Retina (tissue), 1 donor: ENCODE measurements around the gene BTBD6.
A peak's percentile ranks its signal among the peaks of the same experiment; 100 is the strongest.

Source experiments
- DNase-seq: peaks from one replicate; pipeline ENCODE4 v3.0.0-alpha.2; 2016

The BTBD6 gene

GRCh38 chr14:105241641-105242040 lies 6.7 kb upstream of the BTBD6 start:
- no peak for DNase-seq

GRCh38 chr14:105244334-105244733 lies 4.0 kb upstream of the BTBD6 start:
- DNase-seq = no peak

- DNase-seq = no peak
Measured at GRCh38 chr14:105247026-105247425, 1.3 kb upstream of the BTBD6 start.

GRCh38 chr14:105247715-105248367 lies 492 bp upstream of the BTBD6 start:
- DNase-seq = peak; percentile 89

- DNase-seq = peak; percentile 60
Measured at GRCh38 chr14:105249182-105250007, 1.1 kb downstream of the BTBD6 start.

GRCh38 chr14:105250008-105250366 lies 1.7 kb downstream of the BTBD6 start:
- DNase-seq = no peak

GRCh38 chr14:105250986-105251385 lies 2.7 kb downstream of the BTBD6 start:
- no peak for DNase-seq

- DNase-seq = no peak
Measured at GRCh38 chr14:105251920-105252319, 3.6 kb downstream of the BTBD6 start.

- DNase-seq = no peak
Measured at GRCh38 chr14:105252552-105253328, 4.4 kb downstream of the BTBD6 start.

- DNase-seq = no peak
Measured at GRCh38 chr14:105253329-105253682, 5.0 kb downstream of the BTBD6 start.

- no peak for DNase-seq
Measured at GRCh38 chr14:105255021-105255507, 6.7 kb downstream of the BTBD6 start.

- no peak for DNase-seq
Measured at GRCh38 chr14:105256292-105256960, 8.1 kb downstream of the BTBD6 start.

- DNase-seq = no peak
Measured at GRCh38 chr14:105257464-105257863, 9.1 kb downstream of the BTBD6 start.

GRCh38 chr14:105258846-105259245 lies 10.5 kb downstream of the BTBD6 start:
- no peak for DNase-seq

GRCh38 chr14:105260959-105261358 lies 12.6 kb downstream of the BTBD6 start:
- DNase-seq = peak; percentile 76

- DNase-seq = no peak
Measured at GRCh38 chr14:105261781-105262180, 13.4 kb downstream of the BTBD6 start.

GRCh38 chr14:105267820-105268548 lies 19.7 kb downstream of the BTBD6 start:
- DNase-seq = no peak

- DNase-seq = no peak
Measured at GRCh38 chr14:105268736-105269354, 20.5 kb downstream of the BTBD6 start.

- DNase-seq = no peak
Measured at GRCh38 chr14:105269405-105269804, 21.1 kb downstream of the BTBD6 start.

- no peak for DNase-seq
Measured at GRCh38 chr14:105271224-105271890, 23.0 kb downstream of the BTBD6 start.

GRCh38 chr14:105272623-105273022 lies 24.3 kb downstream of the BTBD6 start:
- no peak for DNase-seq
